H54 (cell line): Measurements from ENCODE around the gene AJAP1.

Experiments used
- DNase-seq: peaks from one replicate; pipeline ENCODE4 v3.0.0; 2011; ENCODE audit warnings: low spot score, mixed read lengths; ENCODE audit not compliant: insufficient read length
- FAIRE-seq: peaks from 3 replicates; lab custom pipeline; 2011; peaks lifted over from hg19 to GRCh38; lab: Jason Lieb, UNC
- POLR2A ChIP-seq: IDR thresholded peaks from 2 replicates; pipeline ENCODE4 v1.6.1; 2011; ENCODE audit warnings: low read depth, mild to moderate bottlenecking, low read length

Gene AJAP1

GRCh38 chr1:4671828-4672227, 17.4 kb downstream of the AJAP1 start:
- FAIRE-seq, result no peak
- no peak for TF ChIP-seq POLR2A
- DNase-seq, result no peak

- DNase-seq (no peak), FAIRE-seq (no peak)
- no peak for TF ChIP-seq POLR2A
Measured at GRCh38 chr1:4673494-4673893, 19.1 kb downstream of the AJAP1 start.

GRCh38 chr1:4674117-4674516, 19.7 kb downstream of the AJAP1 start:
- no peak for TF ChIP-seq POLR2A
- DNase-seq, result no peak
- FAIRE-seq, result no peak

GRCh38 chr1:4674676-4675075, 20.3 kb downstream of the AJAP1 start:
- DNase-seq (no peak), FAIRE-seq (no peak)
- no peak for TF ChIP-seq POLR2A

GRCh38 chr1:4675454-4676186, 21.2 kb downstream of the AJAP1 start:
- no peak for FAIRE-seq
- DNase-seq, result no peak

GRCh38 chr1:4676253-4676652, 21.8 kb downstream of the AJAP1 start:
- DNase-seq, result no peak
- no peak for FAIRE-seq
- no peak for TF ChIP-seq POLR2A

More at GRCh38 chr1:4675454-4676186, 21.2 kb downstream of the AJAP1 start:
- TF ChIP-seq POLR2A, result no peak

- no peak for FAIRE-seq
- DNase-seq, result no peak
- no peak for TF ChIP-seq POLR2A
Measured at GRCh38 chr1:4677608-4678007, 23.2 kb downstream of the AJAP1 start.

- no peak for DNase-seq
- no peak for TF ChIP-seq POLR2A
- FAIRE-seq, result no peak
Measured at GRCh38 chr1:4678066-4678717, 23.8 kb downstream of the AJAP1 start.

- DNase-seq (no peak), FAIRE-seq (no peak)
- TF ChIP-seq POLR2A, result no peak
Measured at GRCh38 chr1:4681026-4681425, 26.6 kb downstream of the AJAP1 start.

GRCh38 chr1:4682607-4683220, 28.3 kb downstream of the AJAP1 start:
- FAIRE-seq (no peak), DNase-seq (no peak)
- no peak for TF ChIP-seq POLR2A

- FAIRE-seq (no peak), DNase-seq (no peak)
- TF ChIP-seq POLR2A, result no peak
Measured at GRCh38 chr1:4684136-4684535, 29.7 kb downstream of the AJAP1 start.

GRCh38 chr1:4684864-4685522, 30.6 kb downstream of the AJAP1 start:
- no peak for FAIRE-seq

GRCh38 chr1:4685523-4685865, 31.1 kb downstream of the AJAP1 start:
- DNase-seq, result no peak
- no peak for FAIRE-seq
- TF ChIP-seq POLR2A, result no peak

More at GRCh38 chr1:4684864-4685522, 30.6 kb downstream of the AJAP1 start:
- no peak for DNase-seq
- no peak for TF ChIP-seq POLR2A

GRCh38 chr1:4687943-4688342, 33.5 kb downstream of the AJAP1 start:
- DNase-seq (no peak), FAIRE-seq (no peak)
- TF ChIP-seq POLR2A, result no peak
